Bronchial epithelial cell (primary cell): Measurements from ENCODE around the gene OR2B2. TPM values are rescaled to one million over a fixed set of nuclear protein-coding genes. Genes with fewer than 3 reads are reported as not detected.
"Not testable (repeated sequence)": the region's sequence is repeated elsewhere in the genome, so short reads cannot be mapped to it uniquely, and the experiment has no call there.

Experiments
- DNase-seq: peaks from one replicate; pipeline ENCODE4 v3.0.0-alpha.2; 2010; ENCODE audit warnings: low read depth
- FAIRE-seq: peaks from 2 replicates; lab custom pipeline; 2011; peaks lifted over from hg19 to GRCh38; lab: Jason Lieb, UNC
- H3K27me3 ChIP-seq: 2 replicates; pipeline ENCODE4 v1.5.1; 2011; ENCODE audit warnings: low read length; ENCODE audit not compliant: control insufficient read depth, insufficient read depth
- H3K36me3 ChIP-seq: 2 replicates; pipeline ENCODE4 v1.5.1; 2011; ENCODE audit warnings: low read length; ENCODE audit not compliant: control insufficient read depth, insufficient read depth
- H3K4me3 ChIP-seq: 2 replicates; pipeline ENCODE4 v1.5.1; 2011; ENCODE audit warnings: mild to moderate bottlenecking, low read depth, low read length, control low read depth
- total RNA-seq: library from RNA; depleted of rRNA; stranded (reverse); fragments of >200 nt; gene quantifications from 2 replicates; pipeline ENCODE4 v1.2.1, GENCODE V29; 2014
- TF ChIP-seq, protein P1 (sequence below): IDR thresholded peaks from 2 replicates; pipeline ENCODE4 v1.5.1; 2011; ENCODE audit warnings: mild to moderate bottlenecking, moderate library complexity, low read length, control low read depth, inconsistent platforms; ENCODE audit not compliant: insufficient read depth, severe bottlenecking

OR2B2 gene
- total RNA-seq, 1 donor from 2014 or later, result not detected

DNA sequence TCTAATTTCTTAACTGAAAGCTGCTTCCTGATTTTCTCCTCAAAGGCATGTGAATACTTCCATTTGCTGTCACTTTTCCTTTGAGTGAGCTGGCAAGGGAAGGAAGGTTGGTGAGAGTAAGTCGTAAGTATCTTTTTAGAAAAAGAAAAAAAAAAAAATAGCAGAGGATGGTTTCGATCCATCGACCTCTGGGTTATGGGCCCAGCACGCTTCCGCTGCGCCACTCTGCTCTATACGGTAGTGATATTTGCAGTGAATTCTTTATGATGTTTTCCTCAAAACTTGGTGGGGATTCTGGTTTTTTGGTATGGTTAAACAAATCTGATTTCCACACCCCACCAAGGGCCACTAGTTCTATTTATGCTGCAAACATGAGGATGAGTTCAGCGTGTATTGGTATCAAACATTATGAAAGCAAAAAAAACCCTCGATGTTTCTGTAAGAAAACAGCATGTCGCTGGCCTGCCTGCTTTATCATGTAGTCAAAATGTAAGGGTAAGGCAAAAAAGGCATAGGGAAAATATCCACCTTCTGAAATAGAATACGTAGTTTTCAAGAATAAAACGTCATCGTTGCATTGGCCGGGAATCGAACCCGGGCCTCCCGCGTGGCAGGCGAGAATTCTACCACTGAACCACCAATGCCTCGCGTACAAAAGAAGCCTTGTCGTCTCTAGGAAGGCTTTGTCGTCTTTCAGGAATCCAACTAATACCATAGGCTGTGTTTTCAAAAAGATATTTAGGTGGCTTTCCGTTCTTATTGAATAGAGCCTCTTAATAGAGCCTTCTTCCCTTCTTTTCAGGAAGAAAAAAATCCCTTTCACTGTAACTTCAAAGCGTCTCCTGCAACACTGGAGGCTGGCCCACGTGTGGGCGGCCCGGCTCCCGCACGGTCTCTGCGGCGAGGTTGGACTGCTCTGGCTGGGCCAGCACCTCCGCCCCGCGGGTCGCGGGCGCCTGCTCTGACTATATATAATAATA lies 9.6 kb downstream of the OR2B2 start:
- H3K27me3 ChIP-seq, result no peaks in the 10 kb centered on the region
- TF ChIP-seq, protein P1, sequence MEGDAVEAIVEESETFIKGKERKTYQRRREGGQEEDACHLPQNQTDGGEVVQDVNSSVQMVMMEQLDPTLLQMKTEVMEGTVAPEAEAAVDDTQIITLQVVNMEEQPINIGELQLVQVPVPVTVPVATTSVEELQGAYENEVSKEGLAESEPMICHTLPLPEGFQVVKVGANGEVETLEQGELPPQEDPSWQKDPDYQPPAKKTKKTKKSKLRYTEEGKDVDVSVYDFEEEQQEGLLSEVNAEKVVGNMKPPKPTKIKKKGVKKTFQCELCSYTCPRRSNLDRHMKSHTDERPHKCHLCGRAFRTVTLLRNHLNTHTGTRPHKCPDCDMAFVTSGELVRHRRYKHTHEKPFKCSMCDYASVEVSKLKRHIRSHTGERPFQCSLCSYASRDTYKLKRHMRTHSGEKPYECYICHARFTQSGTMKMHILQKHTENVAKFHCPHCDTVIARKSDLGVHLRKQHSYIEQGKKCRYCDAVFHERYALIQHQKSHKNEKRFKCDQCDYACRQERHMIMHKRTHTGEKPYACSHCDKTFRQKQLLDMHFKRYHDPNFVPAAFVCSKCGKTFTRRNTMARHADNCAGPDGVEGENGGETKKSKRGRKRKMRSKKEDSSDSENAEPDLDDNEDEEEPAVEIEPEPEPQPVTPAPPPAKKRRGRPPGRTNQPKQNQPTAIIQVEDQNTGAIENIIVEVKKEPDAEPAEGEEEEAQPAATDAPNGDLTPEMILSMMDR, result no peak
- no peak for FAIRE-seq
- peak; percentile 82 for DNase-seq
- H3K36me3 ChIP-seq, result no peaks in the 10 kb centered on the region
- H3K4me3 ChIP-seq, result peak overlapping the region; percentile 60

DNA sequence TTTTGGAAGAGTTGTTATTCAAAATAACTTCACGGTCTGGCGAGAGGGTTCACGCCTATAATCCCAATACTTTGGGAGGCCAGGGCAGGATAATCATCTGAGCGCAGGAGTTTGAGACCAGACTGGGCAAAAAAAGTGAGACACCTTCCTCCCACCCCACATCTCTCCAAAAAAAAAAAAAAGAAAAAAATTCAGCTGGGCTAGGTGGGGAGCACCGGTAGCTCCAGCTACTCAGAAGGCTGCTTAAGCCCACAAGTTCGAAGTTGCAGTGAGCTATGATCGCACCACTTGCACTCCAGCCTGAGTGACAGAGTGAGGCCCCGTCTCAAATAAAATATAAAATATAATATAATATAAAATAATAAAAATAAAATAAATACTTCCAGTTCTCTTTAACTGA lies 10.4 kb downstream of the OR2B2 start:
- FAIRE-seq (no peak), DNase-seq (peak; percentile 20)
- Histone ChIP-seq H3K27me3 (no peaks in the 10 kb centered on the region), H3K36me3 (no peaks in the 10 kb centered on the region), H3K4me3 (no peak overlapping the region)
- TF ChIP-seq, protein P1, result no peak

DNA sequence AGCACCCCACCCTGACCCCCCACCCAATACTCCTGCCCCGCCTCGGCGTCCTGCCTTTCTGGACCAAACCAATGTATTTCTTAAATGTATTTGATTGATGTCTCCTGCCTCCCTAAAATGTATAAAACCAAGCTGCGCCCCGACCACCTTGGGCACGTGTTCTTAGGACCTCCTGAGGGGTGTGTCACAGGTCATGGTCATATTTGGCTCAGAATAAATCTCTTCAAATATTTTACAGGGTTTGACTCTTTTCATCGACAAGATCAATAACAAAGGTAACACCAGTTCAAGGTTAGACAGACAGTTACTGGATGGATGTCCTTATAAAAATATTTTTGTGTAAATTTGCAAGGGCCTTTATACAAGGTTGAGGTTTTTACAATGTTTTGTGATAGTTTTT lies 12.0 kb downstream of the OR2B2 start:
- not testable (repeated sequence) for H3K4me3 ChIP-seq, FAIRE-seq, H3K27me3 ChIP-seq, DNase-seq, H3K36me3 ChIP-seq

DNA sequence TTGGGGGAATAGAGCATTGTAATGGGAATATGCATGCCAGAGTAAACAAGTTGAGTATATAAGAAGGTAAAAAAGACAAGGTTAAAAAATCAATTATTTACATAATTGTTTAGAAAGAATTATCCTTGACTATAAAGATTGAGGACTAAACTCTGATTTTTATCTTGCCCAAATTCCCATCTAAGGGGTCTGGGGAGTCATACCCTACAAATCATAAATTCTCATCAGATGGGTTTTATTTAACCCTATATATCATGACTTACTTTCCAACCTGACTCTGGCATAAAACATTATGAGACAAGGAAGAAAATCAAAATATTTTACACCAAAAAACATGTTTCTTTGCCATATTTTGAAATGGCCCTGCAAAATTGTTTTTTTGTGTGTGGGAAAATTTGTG lies 12.7 kb downstream of the OR2B2 start:
- no peak overlapping the region for H3K4me3 ChIP-seq
- FAIRE-seq (no peak), DNase-seq (no peak)
- H3K27me3 ChIP-seq, result no peaks in the 10 kb centered on the region
- H3K36me3 ChIP-seq, result no peaks in the 10 kb centered on the region
- TF ChIP-seq, protein P1, result no peak

DNA sequence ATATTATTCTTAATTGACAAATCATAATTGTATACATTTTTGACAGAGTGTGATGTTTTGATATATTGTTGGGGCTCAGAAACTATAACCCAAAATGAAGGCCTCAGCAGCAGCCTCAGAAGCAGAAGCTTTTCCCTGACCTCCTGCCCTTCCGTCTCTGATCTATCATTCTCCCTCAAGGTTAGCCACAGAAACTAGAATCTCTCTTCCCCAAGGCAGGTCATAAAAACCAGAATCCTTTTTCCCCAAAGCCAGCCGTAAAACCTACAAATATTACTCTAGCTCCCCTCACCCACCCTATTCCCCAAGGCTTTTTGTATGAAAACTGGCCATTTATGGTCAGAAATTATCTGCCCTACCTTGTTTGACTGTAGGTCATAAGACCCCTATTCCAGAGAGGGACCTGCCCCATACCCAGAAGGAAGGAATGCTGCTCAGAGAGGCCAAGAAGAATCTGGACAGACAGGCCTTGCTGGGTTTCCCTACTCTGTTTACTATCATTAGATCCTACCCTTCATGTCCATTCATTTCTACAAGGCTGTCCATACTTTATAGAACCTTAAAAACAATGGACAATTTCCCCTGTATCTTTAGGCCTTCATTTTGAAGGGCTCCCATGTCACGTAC lies 14.5 kb downstream of the OR2B2 start:
- TF ChIP-seq, protein P1, result no peak
- DNase-seq (no peak), FAIRE-seq (no peak)
- no peaks in the 10 kb centered on the region for H3K36me3 ChIP-seq
- no peaks in the 10 kb centered on the region for H3K27me3 ChIP-seq
- no peak overlapping the region for H3K4me3 ChIP-seq

DNA sequence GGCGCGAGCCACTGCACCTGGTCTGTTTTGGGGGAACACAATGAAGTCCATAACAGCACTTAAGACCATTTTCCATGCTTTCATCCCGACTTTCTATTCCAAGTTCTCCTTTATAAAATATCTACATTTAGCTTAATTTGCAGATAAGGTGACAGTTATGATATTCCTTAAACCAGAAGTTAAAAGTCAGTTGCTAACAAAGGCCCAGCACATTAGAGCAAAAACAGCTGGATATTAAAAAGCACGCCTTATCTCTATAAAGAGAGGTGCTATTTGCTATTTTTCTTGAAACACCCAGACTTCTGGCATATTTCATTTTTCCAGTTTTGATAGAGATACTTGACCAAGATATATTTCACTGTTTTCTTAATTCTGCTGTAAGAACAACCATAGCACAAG lies 15.8 kb downstream of the OR2B2 start:
- H3K4me3 ChIP-seq, result no peak overlapping the region
- FAIRE-seq, result no peak

More for the DNA sequence above, 15.8 kb downstream of the OR2B2 start:
- no peak for DNase-seq
- no peaks in the 10 kb centered on the region for H3K36me3 ChIP-seq
- TF ChIP-seq, protein P1, result no peak
- H3K27me3 ChIP-seq, result no peaks in the 10 kb centered on the region
